GM12878 (cell line): Measurements from ENCODE around the gene SHMT2. TPM values are rescaled to one million over a fixed set of nuclear protein-coding genes. Genes with fewer than 3 reads are reported as not detected.

Experiments used
- ATAC-seq: fragments of 200-7000 bp; cut with Tn5 transposase; 3 replicates; pipeline ENCODE4 v1.9.1; 2020; ENCODE audit warnings: mild to moderate bottlenecking, moderate library complexity
- BruUV-seq: library from RNA; stranded (reverse); fragments of 400-500 nt; replicated peaks from 2 replicates; lab custom pipeline; 2021; lab: Mats Ljungman, UMichigan
- CTCF ChIA-PET: fragments of 300-600 bp; sonication (Branson Sonifier 250); formaldehyde crosslinking; extraction: SDS; loops from one replicate; lab custom pipeline; 2021; ENCODE audit warnings: inconsistent platforms; lab: Yijun Ruan, JAX
- POLR2A ChIA-PET: fragments of 350-600 bp; formaldehyde crosslinking; extraction: SDS; loops from one replicate; lab custom pipeline; 2021; ENCODE audit warnings: inconsistent platforms; lab: Charles Lee
- RAD21 ChIA-PET: fragments of 300-600 bp; sonication (Branson Sonifier 250); formaldehyde crosslinking; loops from one replicate; lab custom pipeline; 2023; ENCODE audit warnings: antibody characterized with exemption; ENCODE audit not compliant: unreplicated experiment; lab: Charles Lee
- SMC1A ChIA-PET: fragments of 300-600 bp; sonication (Branson Sonifier 250); formaldehyde crosslinking; loops from one replicate; lab custom pipeline; 2023; ENCODE audit not compliant: unreplicated experiment, uncharacterized antibody; lab: Charles Lee
- DNase-seq: peaks from one replicate; pipeline ENCODE4 v3.0.0-alpha.2; 2011; ENCODE audit warnings: low read depth, low spot score
- FAIRE-seq: peaks from 3 replicates; lab custom pipeline; 2011; peaks lifted over from hg19 to GRCh38; lab: Jason Lieb, UNC
- H2AFZ ChIP-seq: 2 replicates; pipeline ENCODE4 v1.6.0; 2011; ENCODE audit warnings: low read depth, low read length, control low read depth; ENCODE audit not compliant: control insufficient read depth
- H3K27ac ChIP-seq: 2 replicates; pipeline ENCODE4 v1.5.1; 2011; ENCODE audit warnings: control low read depth; ENCODE audit not compliant: control insufficient read depth, insufficient read depth
- H3K27me3 ChIP-seq, 2 experiments: replicated peaks in 1 of 2; 2 replicates each; pipeline versions ENCODE4 v1.6.0 to v1.6.1; 2011; ENCODE audit warnings: low read length in 1 of 2; ENCODE audit not compliant: control insufficient read depth in 2 of 2, insufficient read depth in 2 of 2
- H3K36me3 ChIP-seq, 2 experiments: 2 replicates each; pipeline ENCODE4 v1.5.1; 2011; ENCODE audit warnings: low read length in 1 of 2; ENCODE audit not compliant: control insufficient read depth in 2 of 2, insufficient read depth in 2 of 2
- H3K4me1 ChIP-seq: 2 replicates; pipeline ENCODE4 v1.6.1; 2011; ENCODE audit warnings: mild to moderate bottlenecking, low read length, moderate library complexity, mixed read lengths; ENCODE audit not compliant: control insufficient read depth, insufficient read depth
- H3K4me2 ChIP-seq: 2 replicates; pipeline ENCODE4 v1.6.0; 2011; ENCODE audit warnings: control low read depth; ENCODE audit not compliant: control insufficient read depth, insufficient read depth
- H3K4me3 ChIP-seq: fragments of 200-600 bp; sonication (generic); 2 replicates; pipeline ENCODE4 v1.5.1; 2016
- H3K79me2 ChIP-seq: 2 replicates; pipeline ENCODE4 v1.6.0; 2011; ENCODE audit warnings: low read length; ENCODE audit not compliant: control insufficient read depth, insufficient read depth
- H3K9ac ChIP-seq: 2 replicates; pipeline ENCODE4 v1.8.0; 2011; ENCODE audit warnings: low read length, control low read depth, mixed read lengths; ENCODE audit not compliant: control insufficient read depth, insufficient read depth
- H3K9me3 ChIP-seq: replicated peaks from 3 replicates; pipeline ENCODE4 v1.5.1; 2011; ENCODE audit warnings: mild to moderate bottlenecking, low read length; ENCODE audit not compliant: control insufficient read depth, insufficient read depth
- H4K20me1 ChIP-seq: 2 replicates; pipeline ENCODE4 v1.6.0; 2011; ENCODE audit not compliant: control insufficient read depth, insufficient read depth
- BHLHE40 ChIP-seq, 2 experiments: fragments of 450-650 bp in 1 of 2; IDR thresholded peaks; 2 replicates each; pipeline ENCODE4 v1.6.1; 2011 to 2017; ENCODE audit warnings: low read depth in 2 of 2, borderline replicate concordance in 1 of 2, improper control_type of control experiment in 1 of 2, low read length in 1 of 2, mild to moderate bottlenecking in 1 of 2
- ELK1 ChIP-seq: IDR thresholded peaks from 2 replicates; pipeline ENCODE4 v1.6.1; 2012; ENCODE audit warnings: low read depth, low read length, improper control_type of control experiment
- NKRF ChIP-seq: fragments of 450-650 bp; conservative IDR thresholded peaks from 2 replicates; pipeline ENCODE4 v1.6.1; 2017; ENCODE audit warnings: mild to moderate bottlenecking, moderate library complexity
- REST ChIP-seq: IDR thresholded peaks from 2 replicates; pipeline ENCODE4 v1.6.1; 2012; ENCODE audit warnings: mild to moderate bottlenecking, low read depth, low read length
- SMAD5 ChIP-seq: IDR thresholded peaks from 2 replicates; pipeline ENCODE4 v1.6.1; 2016; ENCODE audit warnings: antibody characterized with exemption, low read depth
- SMC3 ChIP-seq: IDR thresholded peaks from 2 replicates; pipeline ENCODE4 v1.6.1; 2011; ENCODE audit warnings: low read length, improper control_type of control experiment, borderline replicate concordance
- STAT1 ChIP-seq: fragments of 450-650 bp; conservative IDR thresholded peaks from 2 replicates; pipeline ENCODE4 v1.6.1; 2014; ENCODE audit warnings: antibody characterized with exemption, mild to moderate bottlenecking
- SUZ12 ChIP-seq: fragments of 200-600 bp; sonication (generic); IDR thresholded peaks from one replicate; pipeline ENCODE4 v1.6.1; 2018; ENCODE audit warnings: antibody characterized with exemption, mild to moderate bottlenecking; ENCODE audit not compliant: unreplicated experiment
- ZZZ3 ChIP-seq: IDR thresholded peaks from 2 replicates; pipeline ENCODE4 v1.6.1; 2011; ENCODE audit warnings: low read depth; ENCODE audit not compliant: control insufficient read depth, insufficient read length
- in situ Hi-C: fragments of 300-500 bp; cut with MboI; formaldehyde crosslinking; loops from 9 replicates; pipeline ENCODE4 v1.14.3; 2018; ENCODE audit warnings: mixed read lengths
- intact Hi-C: fragments of 100-400 bp; cut with micrococcal nuclease; formaldehyde crosslinking; loops from one replicate; pipeline ENCODE4 v1.14.2; 2022; ENCODE audit not compliant: unreplicated experiment
- polyA plus RNA-seq, 11 experiments: library from polyadenylated mRNA; depleted of rRNA in 4 of 11; unstranded in 6 of 11; stranded (reverse) in 5 of 11; fragments of >200 nt; fragmentation: Nextera tagmentation in 4 of 11; fragmentation: Illumina TruSeq in 1 of 11; extraction: Ambion mirVana in 4 of 11; extraction: Trizol in 1 of 11; gene quantifications; 1 replicate in 1 of 11; 2 replicates in 10 of 11; pipeline versions ENCODE4 v1.2.1 to v1.2.3, GENCODE V29; 2011 to 2016; ENCODE audit warnings: inconsistent platforms in 2 of 11, missing spikeins in 2 of 11, low read depth in 1 of 11
- total RNA-seq, 4 experiments: library from RNA; depleted of rRNA in 3 of 4; stranded (reverse); fragments of >200 nt in 3 of 4; fragmentation: Illumina TruSeq in 1 of 4; extraction: Trizol in 1 of 4; gene quantifications; 2 replicates each; pipeline versions ENCODE4 v1.2.1 to v1.2.3, GENCODE V29; 2013 to 2021

SHMT2 gene
- total and polyA plus RNA-seq, 10 of the 15 experiments (the other 5 are each of a cell fraction or from before 2014, with no cell fraction given): 57.0 to 292 (median 186) TPM

- RAD21 ChIA-PET: interaction anchor here (5.4 kb wide), 1 partner anchor 186 kb away, joined by 73 read pairs; the partner anchor contains the start of gene INHBE
- Histone ChIP-seq H3K36me3 (peaks cover 6 to 15% of the 10 kb centered on the region in 2 experiments; a peak in 3 of 4 replicates), H3K27me3 (no peaks in the 10 kb centered on the region), H4K20me1 (no peaks in the 10 kb centered on the region), H3K27ac (no peak overlapping the region), H3K4me1 (no peaks in the 10 kb centered on the region), H3K9me3 (no peaks in the 10 kb centered on the region), H3K4me2 (no peak overlapping the region), H2AFZ (no peak overlapping the region), H3K9ac (no peak overlapping the region), H3K79me2 (no peaks in the 10 kb centered on the region), H3K4me3 (no peak overlapping the region)
- no peak for DNase-seq
- intact Hi-C loops (no loop called here), in situ Hi-C loops (no loop called here)
- BruUV-seq: no TSS peak
- TF ChIP-seq SUZ12: no peak
- no peak for TF ChIP-seq BHLHE40 (IDR thresholded peaks at IDR 0.05; ENCODE audit: borderline replicate concordance in 1 of 2, low read depth in 2 of 2, low read length in 1 of 2)
- no peak for TF ChIP-seq ZZZ3
- no peak for TF ChIP-seq REST
- no peak for TF ChIP-seq STAT1
- no peak for TF ChIP-seq SMAD5
- no peak for TF ChIP-seq SMC3
- no peak for TF ChIP-seq NKRF
- no peak for TF ChIP-seq ELK1
- POLR2A ChIA-PET: interaction anchor here (0.9 to 1.3 kb wide), 2 partner anchors 186 to 192 kb away, joined by 3 read pairs; no protein-coding TSS in a partner anchor
- CTCF ChIA-PET: interaction anchor here (1.4 to 9.4 kb wide), 5 partner anchors 9 to 187 kb away, joined by 3 to 210 read pairs (median 6); partner anchors contain the start of gene INHBE
- FAIRE-seq: no peak
- SMC1A ChIA-PET: interaction anchor here (1.2 to 9.5 kb wide), 4 partner anchors 10 to 192 kb away, joined by 3 to 134 read pairs (median 10); partner anchors contain the start of genes GLI1 and INHBE
- no peak for ATAC-seq
Measured at GRCh38 chr12:57266681-57267080, 37.2 kb downstream of the SHMT2 start.
